Hepatocyte (in vitro differentiated cells): ENCODE results near the gene TRPM7.

ENCODE experiments used
- CTCF ChIP-seq: fragments of 200-600 bp; sonication (generic); IDR thresholded peaks from 2 replicates; pipeline ENCODE4 v1.5.1; 2016; ENCODE audit warnings: antibody characterized with exemption, mild to moderate bottlenecking; ENCODE audit not compliant: poor library complexity
- EZH2 ChIP-seq: fragments of 200-600 bp; sonication (generic); IDR thresholded peaks from 2 replicates; pipeline ENCODE4 v1.6.1; 2016; ENCODE audit warnings: antibody characterized with exemption, mild to moderate bottlenecking, borderline replicate concordance
- EZH2phosphoT487 ChIP-seq: fragments of 200-600 bp; sonication (generic); IDR thresholded peaks from one replicate; pipeline ENCODE4 v1.6.1; 2018; ENCODE audit warnings: antibody characterized with exemption, mild to moderate bottlenecking, low read depth, moderate library complexity; ENCODE audit not compliant: unreplicated experiment, severe bottlenecking

- no peak for TF ChIP-seq CTCF
- TF ChIP-seq EZH2 = no peak
- TF ChIP-seq EZH2phosphoT487 = no peak
Observed at GRCh38 chr15:50558012-50558411, 128.6 kb downstream of the TRPM7 start.
